Measurements from ENCODE around the gene TYRP1.

The TYRP1 gene

DNA sequence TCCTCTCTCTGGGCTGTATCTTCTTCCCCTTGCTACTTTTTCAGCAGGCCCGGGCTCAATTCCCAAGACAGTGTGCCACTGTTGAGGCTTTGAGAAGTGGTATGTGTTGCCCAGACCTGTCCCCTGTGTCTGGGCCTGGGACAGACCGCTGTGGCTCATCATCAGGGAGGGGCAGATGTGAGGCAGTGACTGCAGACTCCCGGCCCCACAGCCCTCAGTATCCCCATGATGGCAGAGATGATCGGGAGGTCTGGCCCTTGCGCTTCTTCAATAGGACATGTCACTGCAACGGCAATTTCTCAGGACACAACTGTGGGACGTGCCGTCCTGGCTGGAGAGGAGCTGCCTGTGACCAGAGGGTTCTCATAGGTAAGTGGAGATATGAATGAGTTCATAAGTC lies 828 bp downstream of the TYRP1 start:
- no peak overlapping the region for H2AK5ac ChIP-seq (ENCODE audit: low read depth, low read length)
- H4K91ac ChIP-seq (ENCODE audit: low read depth, low read length, poor library complexity): no peak overlapping the region
- H3K9me3 ChIP-seq (replicated peaks in 1 of 2; ENCODE audit: control insufficient read depth in 2 of 2, insufficient read depth in 1 of 2, low read depth in 1 of 2, low read length in 2 of 2): no peaks in the 10 kb centered on the region
- H3K27ac ChIP-seq (replicated peaks; ENCODE audit: low read length): no peak overlapping the region
- H3K4me1 ChIP-seq (ENCODE audit: control insufficient read depth in 2 of 2, insufficient read depth in 1 of 2, low read depth in 1 of 2, low read length in 2 of 2): peaks cover 0 to 3% of the 10 kb centered on the region in 2 donors
- peak overlapping the region; percentile 20 for H3K23ac ChIP-seq (ENCODE audit: low read depth, low read length, poor library complexity)
- WGBS, 2 donors (ENCODE audit: extremely low coverage in 2 of 2, insufficient read length in 2 of 2, insufficient replicate concordance in 1 of 2): no CpG with 5 or more reads among the region's 8 CpGs
- H2BK15ac ChIP-seq (ENCODE audit: low read length): no peak overlapping the region
- H4K8ac ChIP-seq (ENCODE audit: low read depth, low read length): no peak overlapping the region
- H3K14ac ChIP-seq (ENCODE audit: low read length): no peak overlapping the region
- H3K4ac ChIP-seq (ENCODE audit: low read length): no peak overlapping the region
- no peak for DNase-seq (ENCODE audit: low spot score)
- no peaks in the 10 kb centered on the region for H3K79me1 ChIP-seq (ENCODE audit: low read depth, low read length)
- H3K27me3 ChIP-seq (ENCODE audit: control insufficient read depth in 3 of 3, insufficient read depth in 3 of 3, low read depth in 1 of 3, low read length in 3 of 3): no peaks in the 10 kb centered on the region
- H2BK5ac ChIP-seq (ENCODE audit: low read length): no peak overlapping the region
- no peak overlapping the region for H3K9ac ChIP-seq (ENCODE audit: low read depth, low read length, poor library complexity)
- H3K36me3 ChIP-seq (replicated peaks in 1 of 2; ENCODE audit: control insufficient read depth in 2 of 2, insufficient read depth in 2 of 2, low read length in 2 of 2): no peaks in the 10 kb centered on the region
- H3K4me2 ChIP-seq (ENCODE audit: insufficient read depth, low read length, poor library complexity, severe bottlenecking): no peak overlapping the region
- peak overlapping the region in 1 of 2 donors; percentile 63 for H3K4me3 ChIP-seq (ENCODE audit: low read length in 2 of 2)
- peak overlapping the region; percentile 48 for H3K18ac ChIP-seq (ENCODE audit: low read length)
- H2BK12ac ChIP-seq (ENCODE audit: low read length): no peak overlapping the region
- H2BK120ac ChIP-seq (ENCODE audit: low read depth, low read length): no peak overlapping the region
- H2AFZ ChIP-seq (ENCODE audit: low read length): peak overlapping the region; percentile 47

DNA sequence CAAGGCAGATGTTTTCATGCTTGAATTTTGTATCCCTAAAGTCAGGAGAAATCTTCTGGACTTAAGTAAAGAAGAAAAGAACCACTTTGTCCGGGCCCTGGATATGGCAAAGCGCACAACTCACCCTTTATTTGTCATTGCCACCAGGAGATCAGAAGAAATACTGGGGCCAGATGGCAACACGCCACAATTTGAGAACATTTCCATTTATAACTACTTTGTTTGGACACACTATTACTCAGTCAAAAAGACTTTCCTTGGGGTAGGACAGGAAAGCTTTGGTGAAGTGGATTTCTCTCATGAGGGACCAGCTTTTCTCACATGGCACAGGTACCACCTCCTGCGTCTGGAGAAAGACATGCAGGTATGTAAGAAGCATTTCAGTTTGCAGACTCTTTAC lies 2.3 kb downstream of the TYRP1 start:
- no peak overlapping the region for H3K18ac ChIP-seq (ENCODE audit: low read length)
- DNase-seq (ENCODE audit: low spot score): no peak

DNA sequence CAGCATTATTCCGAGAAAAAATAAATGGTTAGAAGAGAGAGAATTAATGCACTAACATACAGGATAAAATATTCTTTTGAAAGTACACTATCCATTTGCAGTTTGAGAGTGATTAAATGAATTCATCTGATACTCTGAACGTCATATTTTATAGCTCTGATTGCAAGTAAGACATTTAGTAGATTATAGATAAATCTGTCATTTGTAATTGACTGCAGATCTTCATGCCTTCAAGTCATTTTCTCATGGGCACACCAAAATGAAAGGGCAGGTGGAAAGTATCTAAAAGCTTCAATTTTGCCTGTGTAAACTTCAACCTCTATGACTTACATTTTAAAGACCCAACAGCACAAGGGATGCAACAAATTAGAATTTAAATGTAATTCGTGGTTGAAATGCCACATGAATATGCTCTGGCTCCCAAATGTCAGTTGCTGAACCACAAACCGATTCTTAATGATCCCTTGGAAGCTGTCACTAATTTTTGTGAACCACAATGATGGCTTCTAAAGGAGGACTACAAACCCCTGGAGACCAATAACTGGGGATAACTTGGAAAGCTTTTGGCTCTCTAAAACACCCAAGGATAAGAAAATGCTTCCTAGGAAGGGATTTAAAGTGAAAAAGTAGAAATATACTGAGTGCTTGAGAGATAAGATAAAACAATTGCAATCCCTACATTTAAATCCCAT lies 3.9 kb downstream of the TYRP1 start:
- no peak overlapping the region for H2AFZ ChIP-seq (ENCODE audit: low read length)
- H4K91ac ChIP-seq (ENCODE audit: low read depth, low read length, poor library complexity): no peak overlapping the region
- H2BK15ac ChIP-seq (ENCODE audit: low read length): no peak overlapping the region
- H3K36me3 ChIP-seq (replicated peaks in 1 of 2; ENCODE audit: control insufficient read depth in 2 of 2, insufficient read depth in 2 of 2, low read length in 2 of 2): no peaks in the 10 kb centered on the region
- WGBS, 2 donors (ENCODE audit: extremely low coverage in 2 of 2, insufficient read length in 2 of 2, insufficient replicate concordance in 1 of 2): no CpG with 5 or more reads among the region's 4 CpGs
- peaks cover 0 to 3% of the 10 kb centered on the region in 2 donors for H3K4me1 ChIP-seq (ENCODE audit: control insufficient read depth in 2 of 2, insufficient read depth in 1 of 2, low read depth in 1 of 2, low read length in 2 of 2)
- H2BK12ac ChIP-seq (ENCODE audit: low read length): no peak overlapping the region
- no peak overlapping the region for H3K23ac ChIP-seq (ENCODE audit: low read depth, low read length, poor library complexity)
- no peak overlapping the region for H3K27ac ChIP-seq (replicated peaks; ENCODE audit: low read length)
- no peak for DNase-seq (ENCODE audit: low spot score)
- H2BK5ac ChIP-seq (ENCODE audit: low read length): no peak overlapping the region
- no peak overlapping the region for H3K4me2 ChIP-seq (ENCODE audit: insufficient read depth, low read length, poor library complexity, severe bottlenecking)
- no peaks in the 10 kb centered on the region for H3K79me1 ChIP-seq (ENCODE audit: low read depth, low read length)
- no peak overlapping the region for H2AK5ac ChIP-seq (ENCODE audit: low read depth, low read length)
- no peak overlapping the region for H3K9ac ChIP-seq (ENCODE audit: low read depth, low read length, poor library complexity)
- H3K9me3 ChIP-seq (replicated peaks in 1 of 2; ENCODE audit: control insufficient read depth in 2 of 2, insufficient read depth in 1 of 2, low read depth in 1 of 2, low read length in 2 of 2): no peaks in the 10 kb centered on the region
- H3K27me3 ChIP-seq (ENCODE audit: control insufficient read depth in 3 of 3, insufficient read depth in 3 of 3, low read depth in 1 of 3, low read length in 3 of 3): no peaks in the 10 kb centered on the region
- H2BK120ac ChIP-seq (ENCODE audit: low read depth, low read length): no peak overlapping the region
- no peak overlapping the region for H4K8ac ChIP-seq (ENCODE audit: low read depth, low read length)
- H3K18ac ChIP-seq (ENCODE audit: low read length): no peak overlapping the region
- H3K14ac ChIP-seq (ENCODE audit: low read length): no peak overlapping the region
- H3K4ac ChIP-seq (ENCODE audit: low read length): no peak overlapping the region
- no peak overlapping the region for H3K4me3 ChIP-seq (ENCODE audit: low read length in 2 of 2)

More for the DNA sequence above, 2.3 kb downstream of the TYRP1 start:
- WGBS, 2 donors (ENCODE audit: extremely low coverage in 2 of 2, insufficient read length in 2 of 2, insufficient replicate concordance in 1 of 2): no CpG with 5 or more reads among the region's 4 CpGs
- Histone ChIP-seq H3K14ac (ENCODE audit: low read length) (no peak overlapping the region), H3K9me3 (replicated peaks in 1 of 2; ENCODE audit: control insufficient read depth in 2 of 2, insufficient read depth in 1 of 2, low read depth in 1 of 2, low read length in 2 of 2) (no peaks in the 10 kb centered on the region), H3K27ac (replicated peaks; ENCODE audit: low read length) (no peak overlapping the region), H3K4me3 (ENCODE audit: low read length in 2 of 2) (no peak overlapping the region), H2BK12ac (ENCODE audit: low read length) (no peak overlapping the region), H2AK5ac (ENCODE audit: low read depth, low read length) (no peak overlapping the region), H3K27me3 (ENCODE audit: control insufficient read depth in 3 of 3, insufficient read depth in 3 of 3, low read depth in 1 of 3, low read length in 3 of 3) (no peaks in the 10 kb centered on the region), H3K4me1 (ENCODE audit: control insufficient read depth in 2 of 2, insufficient read depth in 1 of 2, low read depth in 1 of 2, low read length in 2 of 2) (peaks cover 0 to 3% of the 10 kb centered on the region in 2 donors), H3K23ac (ENCODE audit: low read depth, low read length, poor library complexity) (no peak overlapping the region), H3K36me3 (replicated peaks in 1 of 2; ENCODE audit: control insufficient read depth in 2 of 2, insufficient read depth in 2 of 2, low read length in 2 of 2) (no peaks in the 10 kb centered on the region), H4K8ac (ENCODE audit: low read depth, low read length) (no peak overlapping the region), H4K91ac (ENCODE audit: low read depth, low read length, poor library complexity) (no peak overlapping the region), H3K9ac (ENCODE audit: low read depth, low read length, poor library complexity) (no peak overlapping the region), H2AFZ (ENCODE audit: low read length) (no peak overlapping the region), H3K4ac (ENCODE audit: low read length) (no peak overlapping the region), H3K79me1 (ENCODE audit: low read depth, low read length) (no peaks in the 10 kb centered on the region), H2BK5ac (ENCODE audit: low read length) (no peak overlapping the region), H2BK120ac (ENCODE audit: low read depth, low read length) (no peak overlapping the region), H2BK15ac (ENCODE audit: low read length) (no peak overlapping the region), H3K4me2 (ENCODE audit: insufficient read depth, low read length, poor library complexity, severe bottlenecking) (no peak overlapping the region)

DNA sequence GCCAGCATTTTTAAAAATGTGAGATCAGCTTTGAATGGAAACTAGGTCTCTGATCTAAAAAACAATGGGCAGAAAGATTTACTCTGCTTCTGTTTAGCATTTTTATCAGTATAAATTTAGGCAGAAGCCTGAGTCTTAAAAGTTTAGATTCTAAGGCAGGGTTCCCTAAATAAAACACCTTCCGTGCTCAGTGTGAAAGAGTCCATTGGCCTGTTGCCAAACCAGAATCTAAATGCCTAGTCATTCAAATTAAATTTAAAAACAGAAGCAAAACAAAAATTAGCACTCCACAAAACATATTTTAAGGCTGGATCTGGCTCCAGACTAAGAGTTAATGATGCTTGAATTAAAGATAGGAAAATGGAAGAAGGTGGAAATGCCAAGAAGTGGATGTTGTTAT lies 4.5 kb downstream of the TYRP1 start:
- H3K18ac ChIP-seq (ENCODE audit: low read length): no peak overlapping the region
- no peak overlapping the region for H2AK5ac ChIP-seq (ENCODE audit: low read depth, low read length)
- no peak overlapping the region for H3K27ac ChIP-seq (replicated peaks; ENCODE audit: low read length)
- no peak overlapping the region for H3K9ac ChIP-seq (ENCODE audit: low read depth, low read length, poor library complexity)
- H3K14ac ChIP-seq (ENCODE audit: low read length): no peak overlapping the region
- H3K9me3 ChIP-seq (replicated peaks in 1 of 2; ENCODE audit: control insufficient read depth in 2 of 2, insufficient read depth in 1 of 2, low read depth in 1 of 2, low read length in 2 of 2): no peaks in the 10 kb centered on the region
- H2BK120ac ChIP-seq (ENCODE audit: low read depth, low read length): no peak overlapping the region
- H3K79me1 ChIP-seq (ENCODE audit: low read depth, low read length): no peaks in the 10 kb centered on the region
- no peak overlapping the region for H2BK5ac ChIP-seq (ENCODE audit: low read length)
- H4K8ac ChIP-seq (ENCODE audit: low read depth, low read length): no peak overlapping the region
- H3K4ac ChIP-seq (ENCODE audit: low read length): no peak overlapping the region
- no peaks in the 10 kb centered on the region for H3K36me3 ChIP-seq (replicated peaks in 1 of 2; ENCODE audit: control insufficient read depth in 2 of 2, insufficient read depth in 2 of 2, low read length in 2 of 2)
- no peak overlapping the region for H3K23ac ChIP-seq (ENCODE audit: low read depth, low read length, poor library complexity)
- no peak overlapping the region for H4K91ac ChIP-seq (ENCODE audit: low read depth, low read length, poor library complexity)
- no CpG with 5 or more reads among the region's 1 CpG for WGBS, 2 donors (ENCODE audit: extremely low coverage in 2 of 2, insufficient read length in 2 of 2, insufficient replicate concordance in 1 of 2)
- H2BK15ac ChIP-seq (ENCODE audit: low read length): no peak overlapping the region
- no peaks in the 10 kb centered on the region for H3K27me3 ChIP-seq (ENCODE audit: control insufficient read depth in 3 of 3, insufficient read depth in 3 of 3, low read depth in 1 of 3, low read length in 3 of 3)
- H3K4me2 ChIP-seq (ENCODE audit: insufficient read depth, low read length, poor library complexity, severe bottlenecking): no peak overlapping the region
- no peak overlapping the region for H2BK12ac ChIP-seq (ENCODE audit: low read length)
- H3K4me1 ChIP-seq (ENCODE audit: control insufficient read depth in 2 of 2, insufficient read depth in 1 of 2, low read depth in 1 of 2, low read length in 2 of 2): peaks cover 0 to 3% of the 10 kb centered on the region in 2 donors
- DNase-seq (ENCODE audit: low spot score): no peak
- H2AFZ ChIP-seq (ENCODE audit: low read length): no peak overlapping the region
- H3K4me3 ChIP-seq (ENCODE audit: low read length in 2 of 2): no peak overlapping the region
